GM21786 (cell line): ENCODE data around the gene H1-8.
"Not testable (repeated sequence)": the region's sequence is repeated elsewhere in the genome, so short reads cannot be mapped to it uniquely, and the experiment has no call there.

Source experiments
- ATAC-seq: cut with Tn5 transposase; IDR thresholded peaks from one replicate; pipeline ENCODE4 v1.9.1; 2021; ENCODE audit not compliant: unreplicated experiment

H1-8 gene

DNA sequence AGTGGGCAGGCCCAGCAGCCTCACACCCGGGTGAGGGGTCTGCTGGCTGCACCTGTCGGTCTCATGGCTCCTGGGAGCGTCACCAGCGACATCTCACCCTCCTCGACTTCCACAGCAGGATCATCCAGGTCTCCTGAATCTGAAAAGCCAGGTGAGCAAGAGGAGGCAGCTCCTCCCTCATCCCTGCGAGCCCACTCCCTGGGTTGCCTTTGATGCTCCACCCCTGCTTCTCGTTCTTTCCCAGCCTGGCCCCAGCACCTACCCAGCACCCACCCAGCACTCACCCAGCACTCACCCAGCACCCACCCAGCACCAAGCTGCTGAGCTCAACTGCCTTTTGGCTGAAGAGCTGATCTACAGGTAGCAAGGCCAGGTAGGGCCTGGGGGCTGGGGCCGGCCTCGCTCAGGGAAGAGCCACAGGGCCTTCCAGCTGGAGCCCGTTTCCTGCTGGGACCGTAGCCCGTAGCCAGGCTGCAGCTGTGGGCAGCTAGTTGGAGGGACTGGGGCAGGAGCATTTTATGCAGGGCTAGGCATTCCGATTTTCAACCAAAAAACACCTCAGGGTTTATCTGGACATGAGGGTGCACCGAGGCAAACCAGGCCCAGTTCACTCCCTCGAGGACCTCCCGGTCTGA, at the start of gene H1-8:
Gene H1-8 (plus strand): TSS at position 20 of the 635 bp plus-strand sequence. CDS start 44 bp downstream, at position 64.
- no peak for ATAC-seq

- no peak for ATAC-seq
Measured at GRCh38 chr3:129493206-129493605, 49.8 kb upstream of the H1-8 start.

DNA sequence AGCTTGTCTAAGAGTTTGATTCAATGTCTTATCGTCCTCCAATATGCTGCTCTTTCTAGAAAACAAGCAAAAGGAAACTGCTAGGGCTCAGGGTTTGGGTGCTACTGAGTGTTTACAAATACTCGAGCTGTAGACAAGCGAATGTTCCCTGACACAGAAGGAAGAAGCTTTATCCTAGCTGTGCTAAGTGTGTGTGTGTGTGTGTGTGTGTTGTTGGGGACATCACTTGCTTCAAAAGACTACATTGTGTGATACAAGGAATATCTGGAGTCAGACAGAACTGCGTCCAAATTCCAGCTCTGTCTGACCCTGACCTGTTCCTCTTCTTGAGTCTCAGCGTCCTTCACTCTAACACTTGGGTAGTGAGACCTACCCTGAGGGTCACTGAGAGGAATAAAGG, 48.5 kb upstream of the H1-8 start:
- not testable (repeated sequence) for ATAC-seq

- not testable (repeated sequence) for ATAC-seq
Measured at GRCh38 chr3:129495006-129495639, 47.9 kb upstream of the H1-8 start.

DNA sequence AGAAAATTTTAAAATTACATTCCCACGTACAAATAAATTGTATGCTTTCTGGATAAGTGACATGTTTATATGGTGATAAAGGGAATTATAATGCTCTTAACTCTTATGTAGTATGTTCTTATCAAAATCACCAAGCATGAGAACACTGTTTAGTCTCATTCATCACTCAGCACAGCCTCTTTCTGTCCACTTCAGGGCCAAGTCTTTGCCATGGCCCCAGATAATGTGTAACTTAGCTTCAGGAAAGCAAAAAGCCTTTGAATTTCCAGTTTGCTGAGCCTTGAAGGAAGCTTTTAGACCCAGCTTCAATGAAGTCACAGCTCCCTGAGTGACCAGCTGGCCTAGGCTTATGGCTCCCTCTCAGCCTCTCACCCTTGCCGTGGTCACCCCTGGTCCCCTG, 45.1 kb upstream of the H1-8 start:
- not testable (repeated sequence) for ATAC-seq

DNA sequence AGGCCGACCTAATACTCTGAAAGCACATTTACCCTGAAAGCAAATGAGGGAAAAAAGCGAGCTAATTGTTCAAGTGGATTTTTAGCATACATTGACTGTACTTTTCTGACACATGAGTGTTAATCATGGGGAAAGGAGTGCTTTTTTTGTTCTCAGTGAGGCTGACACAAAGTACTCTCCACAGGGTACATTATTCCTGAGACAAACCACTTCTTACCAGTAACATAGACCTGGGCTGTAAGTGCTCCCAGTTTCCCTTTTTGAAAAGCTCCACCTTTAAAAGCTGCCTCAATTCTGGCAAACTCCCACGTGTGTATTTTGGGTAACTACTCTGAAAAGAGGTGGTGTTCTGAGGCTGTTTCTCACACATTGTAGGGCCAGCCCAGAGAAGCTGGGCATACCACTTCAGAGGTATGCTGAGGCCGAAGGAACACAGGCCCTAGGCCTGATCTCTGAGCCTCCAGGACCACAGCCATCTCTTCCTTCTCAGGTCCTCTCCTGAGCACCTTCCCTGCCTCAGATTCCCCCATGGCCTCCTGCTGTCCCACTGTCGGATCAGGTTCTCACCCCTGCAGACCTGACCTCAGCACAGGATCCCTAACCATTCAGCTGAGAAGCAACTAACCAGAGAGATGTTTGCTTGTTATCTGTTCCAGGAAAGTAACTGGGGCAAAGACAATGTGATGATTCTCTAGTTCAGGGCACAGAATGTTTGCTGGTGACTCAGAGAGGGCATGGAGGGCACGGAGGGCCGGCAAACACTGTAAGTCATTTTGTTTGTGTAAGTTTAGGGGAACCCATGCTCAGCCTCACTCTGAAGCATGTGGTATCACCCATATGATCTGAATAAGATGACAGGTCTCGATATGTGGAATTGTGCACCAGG, 44.1 kb upstream of the H1-8 start:
- ATAC-seq: not testable (repeated sequence)

DNA sequence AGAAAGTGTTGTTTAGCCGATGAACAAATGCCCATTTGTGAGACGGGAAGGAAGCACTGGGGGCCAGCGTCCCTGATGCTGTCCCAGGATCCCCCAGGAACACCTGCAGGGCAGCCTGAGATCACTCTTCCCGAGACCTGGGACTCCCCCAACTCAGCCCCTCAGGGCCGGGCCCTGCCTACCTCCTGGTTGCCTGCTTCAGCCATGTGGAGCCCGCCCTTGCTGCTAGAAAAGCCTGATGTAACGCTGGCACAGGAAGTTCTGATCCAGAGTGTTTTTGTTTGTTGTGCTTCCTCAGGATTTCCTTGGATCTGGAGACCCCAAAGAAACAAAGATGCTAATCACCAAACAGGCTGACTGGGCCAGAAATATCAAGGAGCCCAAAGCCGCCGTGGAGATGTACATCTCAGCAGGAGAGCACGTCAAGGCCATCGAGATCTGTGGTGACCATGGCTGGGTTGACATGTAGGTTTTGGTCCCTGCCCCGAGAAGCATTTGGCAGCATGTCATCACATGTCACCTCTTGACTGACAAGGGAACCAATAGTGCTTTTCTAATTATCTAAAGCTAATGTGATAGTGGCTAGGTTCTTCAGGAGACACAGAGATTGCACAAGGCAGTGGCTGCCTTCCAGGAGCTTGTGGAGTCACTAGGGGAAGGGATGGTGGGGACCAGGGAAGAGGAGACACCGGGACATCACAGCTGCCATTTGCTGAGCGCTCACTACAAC, 43.2 kb upstream of the H1-8 start:
- not testable (repeated sequence) for ATAC-seq

DNA sequence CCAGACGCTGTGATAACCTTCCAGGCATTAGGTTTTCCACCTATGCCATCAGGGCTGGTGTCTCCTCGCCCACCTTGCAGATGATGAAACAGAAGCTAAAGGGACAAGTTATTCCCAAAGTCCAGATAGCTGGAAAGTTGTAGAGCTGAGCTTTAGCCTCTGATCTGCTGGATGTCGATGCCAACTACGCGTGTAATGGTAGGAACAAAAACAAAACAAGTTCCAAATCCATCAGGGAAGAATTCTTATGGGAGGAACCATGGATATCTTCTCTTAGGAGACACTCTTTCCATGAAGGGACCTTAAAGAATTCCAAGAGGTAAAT, 42.7 kb upstream of the H1-8 start:
- ATAC-seq: no peak

DNA sequence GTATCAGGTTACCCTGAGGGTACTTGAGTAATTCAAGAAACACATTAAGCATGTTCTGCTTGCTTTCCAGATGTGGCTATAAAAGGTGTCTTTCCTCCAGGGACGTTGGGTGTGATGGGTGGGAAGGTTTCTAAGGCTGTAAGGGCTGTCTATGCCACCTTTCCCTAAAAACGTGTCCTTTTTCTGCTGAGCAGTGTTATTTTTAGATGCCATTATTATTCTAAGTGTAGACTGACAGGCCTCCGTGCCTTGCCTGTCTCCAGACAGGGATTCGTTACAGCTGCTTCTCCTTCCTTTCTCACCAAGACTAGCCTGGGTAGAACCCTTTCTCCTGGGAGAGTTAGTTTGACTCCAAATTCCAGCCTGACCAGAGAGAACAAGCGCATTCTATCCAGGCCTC, 41.3 kb upstream of the H1-8 start:
- ATAC-seq: no peak

DNA sequence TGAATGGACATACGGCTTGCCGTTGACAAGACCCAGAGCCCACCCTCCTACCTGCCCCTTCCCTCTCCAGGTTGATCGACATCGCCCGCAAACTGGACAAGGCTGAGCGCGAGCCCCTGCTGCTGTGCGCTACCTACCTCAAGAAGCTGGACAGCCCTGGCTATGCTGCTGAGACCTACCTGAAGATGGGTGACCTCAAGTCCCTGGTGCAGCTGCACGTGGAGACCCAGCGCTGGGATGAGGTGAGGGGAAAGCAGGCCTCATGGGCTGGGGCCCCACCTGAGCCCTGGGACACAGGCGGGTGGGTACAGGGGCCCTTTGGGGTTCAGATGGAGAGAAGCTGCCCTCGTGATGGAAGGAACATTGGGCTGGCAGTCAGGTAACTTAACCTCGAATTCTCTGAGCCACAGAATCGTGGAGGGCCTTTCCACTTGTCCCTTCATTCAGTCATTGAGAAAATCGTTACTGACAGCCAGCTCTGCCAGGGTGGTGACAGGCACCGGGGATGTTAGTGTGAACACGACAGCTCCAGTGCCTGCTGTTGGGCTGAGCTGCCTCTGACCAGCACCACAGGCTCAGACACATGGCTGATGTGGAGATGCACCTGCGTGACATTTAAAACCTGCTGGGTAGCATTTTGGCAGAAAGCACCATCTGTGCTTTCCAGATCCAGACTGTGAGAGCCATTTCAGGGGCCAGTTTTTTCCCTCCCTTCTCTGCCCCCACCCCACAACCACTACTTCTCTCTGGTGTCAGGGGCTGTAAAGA, 40.1 kb upstream of the H1-8 start:
- ATAC-seq: no peak

DNA sequence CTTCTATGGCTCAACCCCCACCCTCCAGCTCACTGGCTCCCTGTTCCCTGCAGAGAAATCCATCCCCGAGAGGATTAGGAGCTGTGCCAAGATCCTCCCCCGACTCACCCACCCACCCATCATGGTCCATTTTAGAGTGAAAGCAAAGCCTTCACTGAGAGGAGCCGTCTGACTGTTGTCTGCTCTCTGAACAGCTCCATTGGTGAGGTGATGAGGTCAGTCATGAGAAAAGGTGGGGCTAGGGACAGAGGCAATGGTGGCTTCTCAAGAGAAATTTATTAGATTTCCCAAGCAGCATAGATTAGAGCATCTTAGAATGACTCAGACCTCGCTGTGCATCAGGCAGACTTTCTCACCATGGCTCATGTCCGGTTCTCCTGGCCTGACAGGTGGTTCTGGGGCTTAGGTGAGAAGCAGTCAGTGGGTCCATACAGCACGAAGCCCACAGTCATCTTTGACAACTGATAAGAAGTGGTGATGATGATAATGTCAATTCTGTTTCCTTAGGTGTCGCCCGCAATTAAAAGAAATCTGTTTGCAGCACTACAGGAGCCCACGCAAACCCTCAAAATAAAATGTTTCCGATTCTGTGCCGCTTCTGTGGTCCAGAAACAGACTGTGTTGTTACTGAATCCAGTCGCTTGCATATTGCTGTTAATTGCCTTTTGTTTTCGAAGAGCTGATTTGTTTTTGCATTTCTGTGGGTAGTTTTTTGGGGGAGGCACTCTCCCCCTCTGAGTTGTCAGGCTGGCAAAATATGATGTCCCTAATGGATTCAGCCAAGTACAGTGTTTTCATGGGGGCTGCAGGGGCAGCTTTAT, 39.3 kb upstream of the H1-8 start:
- ATAC-seq: no peak

GRCh38 chr3:129504471-129505100, 38.4 kb upstream of the H1-8 start:
- no peak for ATAC-seq

- no peak for ATAC-seq
Measured at GRCh38 chr3:129505341-129505740, 37.6 kb upstream of the H1-8 start.

DNA sequence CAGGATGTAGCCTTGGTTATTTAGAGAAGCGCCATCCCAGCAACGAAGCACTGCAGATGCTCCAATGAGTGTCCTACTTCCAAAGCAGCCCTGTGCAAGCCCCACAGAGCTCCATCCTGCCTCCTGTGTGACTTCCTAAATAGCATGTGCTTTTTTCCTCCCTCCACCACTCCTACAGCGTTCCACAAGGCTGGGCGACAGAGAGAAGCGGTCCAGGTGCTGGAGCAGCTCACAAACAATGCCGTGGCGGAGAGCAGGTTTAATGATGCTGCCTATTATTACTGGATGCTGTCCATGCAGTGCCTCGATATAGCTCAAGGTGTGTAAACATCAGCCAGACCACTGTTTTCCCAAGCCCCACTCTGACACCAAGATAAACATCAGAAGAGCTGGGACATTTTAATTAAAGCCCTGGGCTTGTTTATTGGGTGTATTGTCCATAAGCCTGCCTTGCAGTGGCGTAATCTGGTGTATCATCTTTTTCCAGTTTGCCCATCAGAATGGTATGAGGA, 36.7 kb upstream of the H1-8 start:
- ATAC-seq: no peak

- ATAC-seq: no peak
Measured at GRCh38 chr3:129507181-129507831, 35.7 kb upstream of the H1-8 start.

- ATAC-seq: no peak
Measured at GRCh38 chr3:129512595-129512994, 30.4 kb upstream of the H1-8 start.

- ATAC-seq: no peak
Measured at GRCh38 chr3:129513705-129514104, 29.3 kb upstream of the H1-8 start.

- no peak for ATAC-seq
Measured at GRCh38 chr3:129514110-129514509, 28.9 kb upstream of the H1-8 start.

DNA sequence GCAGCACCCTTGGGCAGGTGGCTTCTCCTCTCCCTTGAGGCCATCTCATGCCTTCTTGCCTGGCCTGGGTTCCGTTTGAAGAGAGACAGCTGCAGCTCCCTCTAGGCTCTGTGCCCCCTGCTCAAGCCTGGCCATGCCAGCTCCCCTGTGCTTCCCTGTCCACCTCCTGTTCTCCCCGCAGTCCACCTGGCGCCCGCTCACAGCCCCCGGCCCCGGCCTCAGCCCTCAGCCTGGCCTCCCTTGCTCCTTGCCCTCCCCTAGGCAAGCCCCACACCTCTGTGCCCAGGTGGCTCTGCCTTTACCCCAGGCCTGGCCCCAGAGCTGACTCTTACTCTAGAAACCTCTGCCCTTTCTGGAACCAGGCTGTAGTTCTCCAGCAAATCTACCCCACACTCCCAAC, 28.4 kb upstream of the H1-8 start:
- ATAC-seq: no peak
